Large intestine (tissue), 3 donors: ENCODE data around the gene FUT4. TPM values are rescaled to one million over a fixed set of nuclear protein-coding genes. Genes with fewer than 3 reads are reported as not detected.
"Not testable (repeated sequence)": the region's sequence is repeated elsewhere in the genome, so short reads cannot be mapped to it uniquely, and the experiment has no call there.

Experiments
- DNase-seq, 2 donors: peaks; one replicate each; pipeline versions ENCODE4 v3.0.0 to v3.0.0-alpha.2; 2013
- H3K27ac ChIP-seq: one replicate; pipeline ENCODE4 v1.5.1; 2013; ENCODE audit warnings: low read length
- H3K27me3 ChIP-seq: 2 replicates; pipeline ENCODE4 v1.6.1; 2013; ENCODE audit warnings: low read length; ENCODE audit not compliant: control insufficient read depth, insufficient read depth
- H3K36me3 ChIP-seq: 2 replicates; pipeline ENCODE4 v1.6.1; 2013; ENCODE audit warnings: low read length; ENCODE audit not compliant: control insufficient read depth, insufficient read depth
- H3K4me1 ChIP-seq: one replicate; pipeline ENCODE4 v1.6.1; 2013; ENCODE audit warnings: low read length; ENCODE audit not compliant: control insufficient read depth, insufficient read depth
- H3K4me3 ChIP-seq: one replicate; pipeline ENCODE4 v1.5.1; 2013; ENCODE audit warnings: low read length
- H3K9me3 ChIP-seq: one replicate; pipeline ENCODE4 v1.6.1; 2013; ENCODE audit warnings: mild to moderate bottlenecking, low read depth, low read length, moderate library complexity; ENCODE audit not compliant: control insufficient read depth
- WGBS: methylation state at CpG from one replicate; pipeline ENCODE4 v1.1.5; 2013; ENCODE audit warnings: low lambda C conversion rate; ENCODE audit not compliant: insufficient coverage; 5-methylcytosine and 5-hydroxymethylcytosine counted together
- polyA plus RNA-seq: library from polyadenylated mRNA; unstranded; fragments of 120-200 nt; gene quantifications from one replicate; pipeline ENCODE4 v1.2.1, GENCODE V29; 2013

The FUT4 gene
- polyA plus RNA-seq, 1 donor = 21.6 TPM

- peaks cover 2% of the 10 kb centered on the region for H3K36me3 ChIP-seq
- no peaks in the 10 kb centered on the region for H3K27me3 ChIP-seq
- peak overlapping the region; percentile 83 for H3K4me3 ChIP-seq
- peak in 1 of 2 donors; percentile 63 for DNase-seq
- peaks cover 4% of the 10 kb centered on the region for H3K9me3 ChIP-seq
- peak overlapping the region; percentile 76 for H3K27ac ChIP-seq
- 17% methylated on average over 1 of the region's 5 CpGs for WGBS
- peaks cover 13% of the 10 kb centered on the region for H3K4me1 ChIP-seq
Measured at GRCh38 chr11:94549146-94549545, 5.4 kb downstream of the FUT4 start.

- peak overlapping the region; percentile 37 for H3K27ac ChIP-seq
- WGBS = 35% methylated on average over 3 of the region's 4 CpGs
Measured at GRCh38 chr11:94550513-94550912, 6.8 kb downstream of the FUT4 start.

GRCh38 chr11:94553938-94554337 is 10.2 kb downstream of the FUT4 start:
- Histone ChIP-seq H3K4me1 (peaks cover 16% of the 10 kb centered on the region), H3K27me3 (no peaks in the 10 kb centered on the region), H3K9me3 (no peaks in the 10 kb centered on the region), H3K27ac (no peak overlapping the region), H3K36me3 (no peaks in the 10 kb centered on the region), H3K4me3 (no peak overlapping the region)
- no peak for DNase-seq
- no CpG with 5 or more reads among the region's 1 CpG for WGBS

More at GRCh38 chr11:94550513-94550912, 6.8 kb downstream of the FUT4 start:
- peak in 1 of 2 donors; percentile 46 for DNase-seq
- no peak overlapping the region for H3K4me3 ChIP-seq
- no peaks in the 10 kb centered on the region for H3K27me3 ChIP-seq
- H3K9me3 ChIP-seq = no peaks in the 10 kb centered on the region
- H3K36me3 ChIP-seq = peaks cover 2% of the 10 kb centered on the region
- H3K4me1 ChIP-seq = peaks cover 13% of the 10 kb centered on the region

- H3K27me3 ChIP-seq, H3K36me3 ChIP-seq, DNase-seq, H3K4me3 ChIP-seq, H3K9me3 ChIP-seq, H3K4me1 ChIP-seq, H3K27ac ChIP-seq: not testable (repeated sequence)
- 83% methylated on average over 2 of the region's 8 CpGs for WGBS
Measured at GRCh38 chr11:94555752-94556329, 12.1 kb downstream of the FUT4 start.

- no peak for DNase-seq
- H3K36me3 ChIP-seq = peaks cover 2% of the 10 kb centered on the region
- peaks cover 3% of the 10 kb centered on the region for H3K4me1 ChIP-seq
- no peaks in the 10 kb centered on the region for H3K9me3 ChIP-seq
- no peaks in the 10 kb centered on the region for H3K27me3 ChIP-seq
- no peak overlapping the region for H3K27ac ChIP-seq
- H3K4me3 ChIP-seq = no peak overlapping the region
Measured at GRCh38 chr11:94557421-94557820, 13.7 kb downstream of the FUT4 start.

DNA sequence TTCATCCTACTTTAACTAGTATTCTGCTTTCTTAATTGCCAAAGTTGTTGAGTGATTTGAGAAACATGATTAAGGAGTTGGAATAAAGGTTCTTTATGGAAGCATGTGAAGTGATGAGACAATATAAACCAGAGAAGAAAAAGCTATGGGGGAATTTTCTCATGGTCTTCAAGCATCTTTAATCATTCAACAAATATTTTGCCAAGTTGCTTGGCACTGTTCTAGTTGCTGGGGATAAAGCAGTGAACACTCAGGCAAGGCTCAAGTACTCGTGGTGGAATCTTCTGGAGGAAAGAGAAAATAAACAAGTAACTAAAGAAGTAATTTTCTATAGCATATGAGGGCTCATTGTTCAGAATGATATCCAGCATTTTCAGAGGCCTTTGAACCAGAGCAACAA is 14.3 kb downstream of the FUT4 start:
- Histone ChIP-seq H3K4me3 (no peak overlapping the region), H3K9me3 (no peaks in the 10 kb centered on the region), H3K27ac (no peak overlapping the region), H3K27me3 (no peaks in the 10 kb centered on the region), H3K4me1 (peaks cover 3% of the 10 kb centered on the region), H3K36me3 (peaks cover 2% of the 10 kb centered on the region)
- WGBS = no CpG with 5 or more reads among the region's 1 CpG
- no peak for DNase-seq

- Histone ChIP-seq H3K4me3 (no peak overlapping the region), H3K27ac (no peak overlapping the region), H3K27me3 (no peaks in the 10 kb centered on the region), H3K4me1 (peaks cover 3% of the 10 kb centered on the region), H3K36me3 (peaks cover 2% of the 10 kb centered on the region), H3K9me3 (no peaks in the 10 kb centered on the region)
- no CpG with 5 or more reads among the region's 1 CpG for WGBS
- no peak for DNase-seq
Measured at GRCh38 chr11:94558468-94558867, 14.7 kb downstream of the FUT4 start.

DNA sequence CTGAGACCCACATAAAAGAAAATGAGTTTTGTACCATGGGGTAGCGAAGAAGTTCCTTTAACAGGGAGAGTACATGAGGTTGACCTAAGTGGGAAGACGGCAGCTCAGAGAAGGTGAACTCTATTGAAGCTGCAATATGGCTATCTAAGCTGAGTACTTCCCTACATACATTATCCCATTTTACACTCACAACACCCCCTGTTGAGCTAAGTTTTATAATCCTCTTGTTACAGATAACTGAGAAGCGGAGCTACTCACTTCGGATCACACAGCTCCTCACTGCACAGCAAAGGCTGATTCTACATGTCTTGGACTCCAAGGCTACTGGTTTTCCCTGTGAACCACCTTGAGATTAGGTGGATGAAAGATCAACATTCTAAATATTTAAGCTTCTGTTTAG is 15.2 kb downstream of the FUT4 start:
- Histone ChIP-seq H3K4me1 (peaks cover 8% of the 10 kb centered on the region), H3K4me3 (no peak overlapping the region), H3K36me3 (peaks cover 2% of the 10 kb centered on the region), H3K27ac (no peak overlapping the region), H3K9me3 (no peaks in the 10 kb centered on the region), H3K27me3 (no peaks in the 10 kb centered on the region)
- 100% methylated on average over 1 of the region's 4 CpGs for WGBS
- no peak for DNase-seq

GRCh38 chr11:94559361-94559760 is 15.6 kb downstream of the FUT4 start:
- H3K4me3 ChIP-seq = no peak overlapping the region
- no peak for DNase-seq
- peaks cover 2% of the 10 kb centered on the region for H3K36me3 ChIP-seq
- WGBS = no CpG with 5 or more reads among the region's 2 CpGs
- no peaks in the 10 kb centered on the region for H3K27me3 ChIP-seq
- no peak overlapping the region for H3K27ac ChIP-seq
- H3K9me3 ChIP-seq = no peaks in the 10 kb centered on the region
- peaks cover 11% of the 10 kb centered on the region for H3K4me1 ChIP-seq

- no CpG with 5 or more reads among the region's 3 CpGs for WGBS
- Histone ChIP-seq H3K4me3 (no peak overlapping the region), H3K36me3 (peaks cover 2% of the 10 kb centered on the region), H3K9me3 (no peaks in the 10 kb centered on the region), H3K27me3 (no peaks in the 10 kb centered on the region), H3K27ac (no peak overlapping the region), H3K4me1 (peaks cover 11% of the 10 kb centered on the region)
- no peak for DNase-seq
Measured at GRCh38 chr11:94560834-94561233, 17.1 kb downstream of the FUT4 start.

DNA sequence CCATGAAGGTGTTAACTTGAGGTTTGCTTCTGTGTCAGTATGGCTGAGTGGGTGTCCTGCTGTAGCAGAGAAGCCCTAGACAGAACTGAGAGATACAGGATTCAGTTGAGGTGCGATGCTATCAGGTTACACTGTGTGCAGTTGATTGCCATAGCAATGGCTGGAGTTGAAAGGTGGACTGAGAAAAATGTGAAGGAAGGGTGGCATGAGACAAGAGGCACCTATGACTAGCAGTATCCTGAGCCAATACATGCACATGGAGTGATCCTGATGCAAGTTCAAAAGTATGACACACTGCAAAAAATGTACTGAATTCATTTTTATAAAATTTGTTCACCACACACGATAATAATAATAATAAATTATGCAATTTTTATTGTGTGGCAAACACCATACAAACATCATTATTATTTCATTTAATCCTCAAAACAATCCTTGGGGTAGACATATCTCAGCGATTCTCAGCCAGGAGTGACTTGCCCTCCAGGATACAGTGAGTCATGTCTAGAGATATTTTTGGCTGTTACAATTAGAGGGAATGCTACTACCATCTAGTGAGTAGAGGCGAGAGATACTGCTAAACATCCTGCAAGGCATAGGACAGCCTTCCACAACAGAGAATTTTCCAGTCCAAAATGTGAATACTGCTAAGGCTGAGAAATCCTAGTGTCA is 19.6 kb downstream of the FUT4 start:
- DNase-seq = no peak
- Histone ChIP-seq H3K4me3 (no peak overlapping the region), H3K9me3 (peaks cover 4% of the 10 kb centered on the region), H3K27ac (no peak overlapping the region), H3K4me1 (peaks cover 8% of the 10 kb centered on the region), H3K36me3 (peaks cover 2% of the 10 kb centered on the region), H3K27me3 (no peaks in the 10 kb centered on the region)
- no CpG with 5 or more reads among the region's 4 CpGs for WGBS
